Heart left ventricle (tissue), 16 donors: ENCODE measurements around the gene ITPK1. TPM values are rescaled to one million over a fixed set of nuclear protein-coding genes. Genes with fewer than 3 reads are reported as not detected.

ENCODE experiments used
- ATAC-seq, 4 donors: fragments of 200-7000 bp; cut with Tn5 transposase; one replicate each; pipeline ENCODE4 v1.9.1; 2020 to 2022; ENCODE audit warnings: moderate library complexity in 4 of 4, mild to moderate bottlenecking in 3 of 4, moderate number of reproducible peaks in 1 of 4
- DNase-seq, 5 donors: peaks; one replicate each; pipeline ENCODE4 v3.0.0-alpha.2; 2020
- H3K27ac ChIP-seq, 12 donors: fragments of 200-600 bp; sonication (generic) in 4 of 12; one replicate each; pipeline versions ENCODE4 v1.5.0 to v1.8.0; 2016 to 2022; ENCODE audit warnings: mild to moderate bottlenecking in 2 of 12
- H3K27me3 ChIP-seq, 9 donors: fragments of 200-600 bp; sonication (generic) in 2 of 9; one replicate each; pipeline versions ENCODE4 v1.5.1 to v1.8.0; 2016 to 2022; ENCODE audit warnings: mild to moderate bottlenecking in 3 of 9
- H3K36me3 ChIP-seq, 9 donors: fragments of 200-600 bp; sonication (generic) in 2 of 9; one replicate each; pipeline versions ENCODE4 v1.5.0 to v1.8.0; 2018 to 2022; ENCODE audit warnings: mild to moderate bottlenecking in 2 of 9
- H3K4me1 ChIP-seq, 12 donors: fragments of 200-600 bp; sonication (generic) in 4 of 12; one replicate each; pipeline versions ENCODE4 v1.5.0 to v1.8.0; 2016 to 2022; ENCODE audit warnings: mild to moderate bottlenecking in 3 of 12
- H3K4me3 ChIP-seq, 12 donors: fragments of 200-600 bp; sonication (generic) in 4 of 12; one replicate each; pipeline versions ENCODE4 v1.5.0 to v1.8.0; 2017 to 2022; ENCODE audit warnings: mild to moderate bottlenecking in 9 of 12, moderate library complexity in 4 of 12
- H3K9me3 ChIP-seq, 12 donors: fragments of 200-600 bp; sonication (generic) in 4 of 12; one replicate each; pipeline versions ENCODE4 v1.5.0 to v1.8.0; 2016 to 2022; ENCODE audit warnings: mild to moderate bottlenecking in 1 of 12
- POLR2A ChIP-seq, 2 donors: fragments of 450-650 bp; IDR thresholded peaks; one replicate each; pipeline ENCODE4 v1.6.1; 2017; ENCODE audit warnings: antibody characterized with exemption in 2 of 2, mild to moderate bottlenecking in 2 of 2, moderate library complexity in 2 of 2
- WGBS, 4 donors: extraction: QIAGEN DNeasy Blood & Tissue Kit in 2 of 4; methylation state at CpG; one replicate each; pipeline versions ENCODE4 v1.1.5 to v1.1.7; 2013 to 2018; 5-methylcytosine and 5-hydroxymethylcytosine counted together
- intact Hi-C, 10 donors: fragments of 100-400 bp; cut with DNase I; formaldehyde crosslinking; loops; one replicate each; pipeline versions ENCODE4 v1.11.1 to v1.14.2; 2022
- polyA plus RNA-seq, 2 donors: library from polyadenylated mRNA; stranded (reverse); fragments of 200-250 nt; gene quantifications; one replicate each; pipeline ENCODE4 v1.2.3, GENCODE V29; 2013
- total RNA-seq, 9 donors: library from RNA; depleted of rRNA in 2 of 9; stranded (reverse); fragments of >200 nt in 2 of 9; fragmentation: NEBNext Ultra II Directional in 3 of 9; extraction: Animal tissue kit (Norgen Biotek cat#: 25700) in 3 of 9; gene quantifications; one replicate each; pipeline versions ENCODE4 v1.1.0 to v1.2.4, GENCODE V29; 2016 to 2023
- TF ChIP-seq, protein P1 (sequence below), 12 donors: fragments of 200-600 bp; sonication (generic) in 4 of 12; IDR thresholded peaks; one replicate each; pipeline versions ENCODE4 v1.5.0 to v1.8.0; 2018 to 2022; ENCODE audit warnings: antibody characterized with exemption in 12 of 12, mild to moderate bottlenecking in 5 of 12
- donor health status: ischemic (EF 13 %, LVEDD 7.1; RV severe dilation, severe dysfunction).
- donor health status: healthy with polysubstance abuse.
- donor health status: DM: no; HTN: yes; CAD: no.
- donor health status: DM: no; HTN: no; CAD: no.
- donor health status: ischemic (EF 25% LVEDD 6.9; RV normal size, moderate dysfunction).
- donor health status: ischemic (EF 25% LVEDD 5.7; RV mildly dilated, moderate dysfunction).
- donor health status: healthy.
- donor health status: DM: yes; HTN: yes; CAD: no.
- donor health status: ischemic (EF 35%, LVEDD 5.7; RV mildly dilated, moderate dysfunction).
- donor health status: nonischemic (EF 11% LVEDD 7.7; RV severe dilation, severe dysfunction).
- donor health status: DM: yes; HTN: yes; CAD: no.
- donor health status: PGD.
- donor health status: ischemic (EF 29% LVEDD 5.4; RV normal size, mild dysfunction).
- donor health status: nonischemic (EF 23%, LVEDD 6.1; RV moderate dilation, normal function).

Gene ITPK1
- total and polyA plus RNA-seq, 11 donors: 44.5 to 158 (median 91.0) TPM

DNA sequence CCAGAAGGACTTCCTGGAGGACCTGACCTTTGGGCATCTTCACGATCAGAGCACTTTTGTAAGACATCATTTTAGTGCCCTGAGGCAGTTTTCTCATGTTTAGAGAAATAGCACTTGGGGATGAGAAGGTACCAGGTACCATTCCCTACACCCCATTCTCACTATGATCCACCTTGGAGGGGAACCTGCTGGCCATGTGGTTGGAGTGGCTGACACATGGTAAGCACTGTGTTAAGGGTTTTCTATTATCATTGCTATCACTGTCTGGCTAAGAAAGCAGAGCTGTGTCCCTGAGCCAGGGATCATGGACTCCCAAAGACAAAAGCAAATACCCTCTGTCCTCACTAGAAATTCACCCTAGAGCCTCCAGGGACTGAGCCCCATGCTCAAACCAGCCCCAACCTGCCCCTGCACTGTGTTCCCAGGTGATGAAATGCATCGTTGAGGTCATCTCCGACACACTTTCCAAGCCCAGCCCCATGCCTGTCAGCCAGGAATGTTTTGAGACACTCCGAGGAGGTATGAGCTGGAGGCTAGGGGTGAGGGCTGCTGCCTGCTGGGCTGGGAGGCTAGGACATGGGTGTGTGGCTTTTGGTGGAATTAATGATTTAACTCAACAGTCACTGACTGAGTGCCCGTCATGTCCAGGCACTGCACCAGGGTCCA, 189.4 kb downstream of the ITPK1 start:
- no peak for ATAC-seq
- peaks cover 0 to 8% (median 0%) of the 10 kb centered on the region in 12 donors for H3K4me1 ChIP-seq
- TF ChIP-seq, protein P1, sequence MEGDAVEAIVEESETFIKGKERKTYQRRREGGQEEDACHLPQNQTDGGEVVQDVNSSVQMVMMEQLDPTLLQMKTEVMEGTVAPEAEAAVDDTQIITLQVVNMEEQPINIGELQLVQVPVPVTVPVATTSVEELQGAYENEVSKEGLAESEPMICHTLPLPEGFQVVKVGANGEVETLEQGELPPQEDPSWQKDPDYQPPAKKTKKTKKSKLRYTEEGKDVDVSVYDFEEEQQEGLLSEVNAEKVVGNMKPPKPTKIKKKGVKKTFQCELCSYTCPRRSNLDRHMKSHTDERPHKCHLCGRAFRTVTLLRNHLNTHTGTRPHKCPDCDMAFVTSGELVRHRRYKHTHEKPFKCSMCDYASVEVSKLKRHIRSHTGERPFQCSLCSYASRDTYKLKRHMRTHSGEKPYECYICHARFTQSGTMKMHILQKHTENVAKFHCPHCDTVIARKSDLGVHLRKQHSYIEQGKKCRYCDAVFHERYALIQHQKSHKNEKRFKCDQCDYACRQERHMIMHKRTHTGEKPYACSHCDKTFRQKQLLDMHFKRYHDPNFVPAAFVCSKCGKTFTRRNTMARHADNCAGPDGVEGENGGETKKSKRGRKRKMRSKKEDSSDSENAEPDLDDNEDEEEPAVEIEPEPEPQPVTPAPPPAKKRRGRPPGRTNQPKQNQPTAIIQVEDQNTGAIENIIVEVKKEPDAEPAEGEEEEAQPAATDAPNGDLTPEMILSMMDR (IDR thresholded peaks at IDR 0.05): no peak
- TF ChIP-seq POLR2A (IDR thresholded peaks at IDR 0.05): no peak
- intact Hi-C loops: no loop called here
- whole genome bisulfite sequencing, 4 donors: 60 to 81% (median 67%) methylated on average over 5 of the region's 5 CpGs
- no peaks in the 10 kb centered on the region for H3K9me3 ChIP-seq
- no peak for DNase-seq
- H3K27ac ChIP-seq: no peak overlapping the region
- peaks cover 7 to 29% (median 10%) of the 10 kb centered on the region in 9 donors for H3K27me3 ChIP-seq
- no peak overlapping the region for H3K4me3 ChIP-seq
- H3K36me3 ChIP-seq: no peaks in the 10 kb centered on the region

GRCh38 chr14:92925446-92925845, 190.3 kb downstream of the ITPK1 start:
- intact Hi-C loops: no loop called here
- WGBS, 4 donors: 43 to 63% (median 50%) methylated on average over 6 of the region's 6 CpGs
- Histone ChIP-seq H3K27ac (no peak overlapping the region), H3K9me3 (no peaks in the 10 kb centered on the region), H3K4me1 (peaks cover 0 to 8% (median 0%) of the 10 kb centered on the region in 12 donors), H3K4me3 (no peak overlapping the region), H3K36me3 (no peaks in the 10 kb centered on the region), H3K27me3 (peaks cover 7 to 30% (median 10%) of the 10 kb centered on the region in 9 donors)
- DNase-seq (no peak), ATAC-seq (no peak)
- TF ChIP-seq, protein P1 (IDR thresholded peaks at IDR 0.05): no peak
- TF ChIP-seq POLR2A (IDR thresholded peaks at IDR 0.05): no peak

GRCh38 chr14:92924247-92924646, 191.5 kb downstream of the ITPK1 start:
- DNase-seq: no peak
- Histone ChIP-seq H3K27ac (no peak overlapping the region), H3K4me3 (no peak overlapping the region), H3K4me1 (peaks cover 0 to 8% (median 0%) of the 10 kb centered on the region in 12 donors), H3K36me3 (no peaks in the 10 kb centered on the region), H3K27me3 (peaks cover 7 to 32% (median 10%) of the 10 kb centered on the region in 9 donors), H3K9me3 (no peaks in the 10 kb centered on the region)
- intact Hi-C loops: no loop called here
- TF ChIP-seq, protein P1 (IDR thresholded peaks at IDR 0.05): no peak
- no peak for TF ChIP-seq POLR2A (IDR thresholded peaks at IDR 0.05)
- WGBS, 4 donors: 40 to 65% (median 51%) methylated on average over 5 of the region's 5 CpGs
- no peak for ATAC-seq

- Histone ChIP-seq H3K36me3 (no peaks in the 10 kb centered on the region), H3K27me3 (peaks cover 7 to 37% (median 12%) of the 10 kb centered on the region in 9 donors), H3K4me1 (peaks cover 0 to 8% (median 0%) of the 10 kb centered on the region in 12 donors), H3K27ac (no peak overlapping the region), H3K9me3 (no peaks in the 10 kb centered on the region), H3K4me3 (no peak overlapping the region)
- intact Hi-C loops: no loop called here
- 34 to 52% (median 46%) methylated on average over 7 to 8 of the region's 8 CpGs for WGBS, 4 donors
- DNase-seq: no peak
- ATAC-seq: no peak
- no peak for TF ChIP-seq POLR2A (IDR thresholded peaks at IDR 0.05)
- TF ChIP-seq, protein P1 (IDR thresholded peaks at IDR 0.05): no peak
These were observed 192.0 kb downstream of the ITPK1 start for GRCh38 chr14:92923744-92924103.
